Fibroblast of villous mesenchyme (primary cell): Measurements from ENCODE around the gene MASP1. TPM values are rescaled to one million over a fixed set of nuclear protein-coding genes. Genes with fewer than 3 reads are reported as not detected.
A peak's percentile ranks its signal among the peaks of the same experiment; 100 is the strongest.

ENCODE experiments used
- DNase-seq: peaks from one replicate; pipeline ENCODE4 v3.0.0-alpha.2; 2010; ENCODE audit warnings: low read depth
- H3K4me3 ChIP-seq: 2 replicates; pipeline ENCODE4 v1.5.1; 2011; ENCODE audit warnings: low read depth, mild to moderate bottlenecking, low read length
- CTCF ChIP-seq: IDR thresholded peaks from 2 replicates; pipeline ENCODE4 v1.5.1; 2012; ENCODE audit warnings: low read depth, mild to moderate bottlenecking, low read length; ENCODE audit not compliant: insufficient read depth
- total RNA-seq: library from RNA; depleted of rRNA; stranded (reverse); fragments of >200 nt; gene quantifications from 2 replicates; pipeline ENCODE4 v1.2.3, GENCODE V29; 2012

The MASP1 gene
- total RNA-seq, 1 donor, result 209 TPM

GRCh38 chr3:187276397-187277128, 15.0 kb downstream of the MASP1 start:
- no peak for TF ChIP-seq CTCF
- H3K4me3 ChIP-seq, result no peak overlapping the region
- DNase-seq, result no peak

GRCh38 chr3:187274977-187275338, 16.6 kb downstream of the MASP1 start:
- TF ChIP-seq CTCF, result no peak
- H3K4me3 ChIP-seq, result no peak overlapping the region
- no peak for DNase-seq

GRCh38 chr3:187274315-187274976, 17.1 kb downstream of the MASP1 start:
- DNase-seq, result no peak
- H3K4me3 ChIP-seq, result no peak overlapping the region
- TF ChIP-seq CTCF, result no peak

GRCh38 chr3:187271582-187271981, 20.0 kb downstream of the MASP1 start:
- no peak overlapping the region for H3K4me3 ChIP-seq
- no peak for DNase-seq
- TF ChIP-seq CTCF, result no peak

GRCh38 chr3:187269486-187269885, 22.1 kb downstream of the MASP1 start:
- no peak for TF ChIP-seq CTCF
- no peak for DNase-seq

GRCh38 chr3:187267306-187267705, 24.2 kb downstream of the MASP1 start:
- no peak for TF ChIP-seq CTCF
- no peak overlapping the region for H3K4me3 ChIP-seq
- DNase-seq, result peak; percentile 14

More at GRCh38 chr3:187269486-187269885, 22.1 kb downstream of the MASP1 start:
- H3K4me3 ChIP-seq, result no peak overlapping the region
